Naive thymus-derived CD4-positive, alpha-beta T cell (primary cell): ENCODE data around the gene CAPS2. TPM values are rescaled to one million over a fixed set of nuclear protein-coding genes. Genes with fewer than 3 reads are reported as not detected.
A peak's percentile ranks its signal among the peaks of the same experiment; 100 is the strongest.

ENCODE experiments used
- ATAC-seq: fragments of 150-1000 bp; cut with Tn5 transposase; 2 replicates; pipeline ENCODE4 v1.10.0; 2021; ENCODE audit warnings: mild to moderate bottlenecking, moderate library complexity
- CTCF ChIA-PET: fragments of 350-600 bp; sonication (Branson Sonifier 250); formaldehyde crosslinking; loops from one replicate; lab custom pipeline; 2021; ENCODE audit warnings: antibody characterized with exemption; lab: Charles Lee
- POLR2A ChIA-PET: fragments of 350-600 bp; sonication (Branson Sonifier 250); formaldehyde crosslinking; loops from one replicate; lab custom pipeline; 2021; ENCODE audit warnings: antibody characterized with exemption, inconsistent platforms; lab: Charles Lee
- DNase-seq, 9 donors: peaks; one replicate each; pipeline versions ENCODE4 v3.0.0 to v3.0.0-alpha.2; 2020 to 2022; ENCODE audit warnings: mixed read lengths in 1 of 9
- H3K27ac ChIP-seq: one replicate; pipeline ENCODE4 v1.7.0; 2013; ENCODE audit warnings: mild to moderate bottlenecking, low read depth, low read length, moderate library complexity
- H3K27me3 ChIP-seq, 2 donors: one replicate each; pipeline ENCODE4 v1.7.0; 2013; ENCODE audit warnings: low read length in 2 of 2, mild to moderate bottlenecking in 2 of 2, moderate library complexity in 2 of 2; ENCODE audit not compliant: control insufficient read depth in 2 of 2, insufficient read depth in 2 of 2
- H3K36me3 ChIP-seq, 3 experiments: 1 replicate in 2 of 3; 2 replicates in 1 of 3; pipeline ENCODE4 v1.7.0; 2013; ENCODE audit warnings: low read length in 3 of 3, mild to moderate bottlenecking in 3 of 3, moderate library complexity in 1 of 3; ENCODE audit not compliant: insufficient read depth in 3 of 3, control insufficient read depth in 2 of 3
- H3K4me1 ChIP-seq, 2 donors: one replicate each; pipeline ENCODE4 v1.7.0; 2013; ENCODE audit warnings: low read length in 2 of 2, mild to moderate bottlenecking in 2 of 2, moderate library complexity in 1 of 2; ENCODE audit not compliant: control insufficient read depth in 2 of 2, insufficient read depth in 2 of 2
- H3K4me3 ChIP-seq: 2 replicates; pipeline ENCODE4 v1.7.0; 2013; ENCODE audit warnings: mild to moderate bottlenecking, low read length
- H3K9me3 ChIP-seq, 3 experiments: 1 replicate in 2 of 3; 2 replicates in 1 of 3; pipeline ENCODE4 v1.7.0; 2013; ENCODE audit warnings: low read length in 3 of 3; ENCODE audit not compliant: control insufficient read depth in 2 of 3
- H3K27ac Mint-ChIP-seq, 9 donors: one replicate each; pipeline ENCODE4 v1.8.0; 2020 to 2022; ENCODE audit warnings: mixed read lengths in 9 of 9, mild to moderate bottlenecking in 8 of 9, moderate library complexity in 5 of 9, inconsistent platforms in 2 of 9
- H3K27me3 Mint-ChIP-seq, 5 donors: one replicate each; pipeline ENCODE4 v1.8.0; 2021 to 2022; ENCODE audit warnings: mixed read lengths in 5 of 5, mild to moderate bottlenecking in 1 of 5
- H3K36me3 Mint-ChIP-seq, 5 donors: one replicate each; pipeline ENCODE4 v1.8.0; 2020 to 2022; ENCODE audit warnings: mixed read lengths in 5 of 5, mild to moderate bottlenecking in 3 of 5, inconsistent platforms in 1 of 5
- H3K4me1 Mint-ChIP-seq, 7 donors: one replicate each; pipeline ENCODE4 v1.8.0; 2020 to 2022; ENCODE audit warnings: mixed read lengths in 7 of 7, mild to moderate bottlenecking in 3 of 7, inconsistent platforms in 1 of 7
- H3K4me3 Mint-ChIP-seq, 10 donors: one replicate each; pipeline ENCODE4 v1.8.0; 2020 to 2022; ENCODE audit warnings: mild to moderate bottlenecking in 10 of 10, mixed read lengths in 10 of 10, moderate library complexity in 6 of 10, inconsistent platforms in 2 of 10
- H3K9me3 Mint-ChIP-seq, 11 donors: one replicate each; pipeline ENCODE4 v1.8.0; 2020 to 2022; ENCODE audit warnings: mixed read lengths in 11 of 11, mild to moderate bottlenecking in 4 of 11, inconsistent platforms in 1 of 11, moderate library complexity in 1 of 11
- intact Hi-C, 2 donors: fragments of 100-400 bp; cut with micrococcal nuclease; formaldehyde crosslinking; loops; one replicate each; pipeline ENCODE4 v1.15.1; 2023
- polyA plus RNA-seq, 2 donors: library from polyadenylated mRNA; unstranded; fragments of 300-500 nt; fragmentation: Illumina TruSeq; gene quantifications; one replicate each; pipeline ENCODE4 v1.2.3, GENCODE V29; 2021
- total RNA-seq, 6 experiments: library from RNA in 5 of 6; stranded (reverse) in 5 of 6; gene quantifications; 1 replicate in 5 of 6; 2 replicates in 1 of 6; pipeline ENCODE4 v1.2.3 and lab custom pipeline; 2021 to 2026

Gene CAPS2
- total and polyA plus RNA-seq, 7 experiments from 2014 or later, result 2.7 to 7.3 (median 3.6) TPM

DNA sequence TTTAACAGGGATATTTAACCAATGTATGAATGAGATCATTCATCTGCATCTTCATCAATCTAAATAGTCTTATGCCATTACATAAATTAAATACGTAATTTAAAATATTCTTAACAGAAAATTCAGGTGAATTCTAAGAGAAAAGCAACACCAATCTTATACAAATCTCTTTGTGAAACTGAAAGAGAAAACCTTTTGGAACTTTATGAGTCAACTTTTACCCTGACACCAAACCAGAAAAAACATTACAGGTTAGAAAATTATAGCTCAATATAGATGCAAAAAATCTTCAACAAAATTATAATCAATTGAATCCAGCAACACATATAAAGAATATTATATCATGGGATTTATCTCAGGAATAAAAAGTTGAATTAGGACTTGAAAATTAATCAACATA lies 7.8 kb upstream of the CAPS2 start:
- Mint-ChIP-seq H3K27ac (no peak overlapping the region), H3K27me3 (peaks cover 7 to 44% (median 23%) of the 10 kb centered on the region in 5 donors), H3K4me3 (no peak overlapping the region), H3K9me3 (peaks cover 0 to 2% (median 0%) of the 10 kb centered on the region in 11 donors), H3K4me1 (peaks cover 5 to 21% (median 9%) of the 10 kb centered on the region in 7 donors), H3K36me3 (no peaks in the 10 kb centered on the region)
- no peaks in the 10 kb centered on the region for H3K36me3 ChIP-seq
- ChIA-PET CTCF (no interaction called here), POLR2A (no interaction called here)
- no peaks in the 10 kb centered on the region for H3K9me3 ChIP-seq
- no peaks in the 10 kb centered on the region for H3K4me1 ChIP-seq
- no peak overlapping the region for H3K27ac ChIP-seq
- DNase-seq, result no peak
- peaks cover 0 to 6% of the 10 kb centered on the region in 2 donors for H3K27me3 ChIP-seq
- no peak for ATAC-seq
- intact Hi-C loops, result loop anchor here (10.0 kb wide), 3 partner anchors 747 to 1247 kb away; partner anchors contain the start of genes NAP1L1 (in 1 of the 2) and OSBPL8 (in 1 of the 2)
- H3K4me3 ChIP-seq, result no peak overlapping the region

DNA sequence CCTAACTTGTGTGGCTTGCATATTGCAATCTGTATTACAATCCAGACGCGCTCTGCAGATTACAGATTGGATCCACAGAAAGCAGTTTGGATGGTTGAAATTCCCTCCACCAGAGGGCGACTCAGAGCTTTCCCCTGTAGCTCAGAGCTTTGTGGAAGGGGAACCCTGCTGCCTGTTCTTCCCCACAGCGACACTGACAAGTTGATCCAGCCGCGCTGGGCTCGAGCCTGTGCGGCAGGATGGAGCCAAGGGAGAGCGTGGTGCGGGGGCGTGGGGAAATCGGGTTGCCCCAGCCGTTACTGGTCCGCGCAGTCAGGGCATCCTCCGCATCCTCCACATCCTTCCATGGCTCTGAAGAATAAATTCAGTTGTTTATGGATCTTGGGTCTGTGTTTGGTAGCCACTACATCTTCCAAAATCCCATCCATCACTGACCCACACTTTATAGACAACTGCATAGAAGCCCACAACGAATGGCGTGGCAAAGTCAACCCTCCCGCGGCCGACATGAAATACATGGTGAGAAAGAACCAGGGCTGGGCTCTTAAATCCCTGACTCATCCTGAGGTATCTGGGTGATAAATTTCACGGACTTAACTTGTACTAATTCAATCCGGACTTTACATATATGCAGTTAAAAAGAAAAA lies 4.4 kb upstream of the CAPS2 start, which contains the start of gene GLIPR1L1:
Gene GLIPR1L1 (plus strand): TSS at position 287 of the 647 bp plus-strand sequence. CDS start 59 bp downstream, at position 346.
- ATAC-seq (peak; percentile 91), DNase-seq (peak; percentile 58 to 79 (median 74))
- ChIA-PET CTCF (interaction anchor here (0.6 to 2.1 kb wide), 11 partner anchors 15 to 703 kb away, joined by 3 to 7 read pairs (median 3); partner anchors contain the start of genes GLIPR1 and KRR1), POLR2A (interaction anchor here (1.1 to 1.7 kb wide), 2 partner anchors 150 to 705 kb away, joined by 3 read pairs; no protein-coding TSS in a partner anchor)
- peaks cover 0 to 6% of the 10 kb centered on the region in 2 donors for H3K27me3 ChIP-seq
- no peak within 1 kb of the TSS for H3K27ac ChIP-seq
- Mint-ChIP-seq H3K36me3 (no peaks in the 10 kb centered on the region), H3K9me3 (peaks cover 0 to 2% (median 0%) of the 10 kb centered on the region in 11 donors), H3K4me1 (peaks cover 11 to 29% (median 18%) of the 10 kb centered on the region in 7 donors), H3K27ac (peak within 1 kb of the TSS in 1 of 9 donors; percentile 3), H3K4me3 (peak within 1 kb of the TSS; percentile 18 to 80 (median 74)), H3K27me3 (peaks cover 16 to 56% (median 31%) of the 10 kb centered on the region in 5 donors)
- H3K4me1 ChIP-seq, result peaks cover 0 to 5% of the 10 kb centered on the region in 2 donors
- H3K4me3 ChIP-seq, result no peak within 1 kb of the TSS
- no peaks in the 10 kb centered on the region for H3K36me3 ChIP-seq
- H3K9me3 ChIP-seq, result no peaks in the 10 kb centered on the region
- intact Hi-C loops, result loop anchor here (1.0 to 10.0 kb wide), 14 partner anchors 57 to 1250 kb away; partner anchors contain the start of genes GLIPR1 (in 2 of the 2), GLIPR1L2 (in 2 of the 2), BBS10 (in 1 of the 2) and KRR1 (in 1 of the 2)

DNA sequence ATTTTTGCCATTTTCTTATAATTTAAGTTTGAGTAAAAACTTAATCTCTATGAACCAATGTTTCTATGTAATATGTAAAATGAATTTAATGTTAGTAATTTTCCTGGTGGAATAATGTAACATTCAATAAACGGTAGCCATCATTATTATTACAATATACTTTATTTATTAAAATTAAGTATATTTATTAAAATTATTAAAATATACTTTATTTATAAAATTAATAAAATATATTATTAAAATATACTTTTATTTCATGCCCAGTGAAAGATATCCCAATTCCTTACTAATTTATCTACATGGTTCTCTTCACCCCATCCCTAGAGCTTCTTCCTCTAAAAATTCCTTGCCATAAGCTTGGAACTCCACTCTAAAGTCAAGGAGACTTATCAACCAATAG lies 2.5 kb downstream of the CAPS2 start:
- no peak for ATAC-seq
- Histone ChIP-seq H3K4me1 (peaks cover 0 to 5% of the 10 kb centered on the region in 2 donors), H3K4me3 (no peak overlapping the region), H3K9me3 (no peaks in the 10 kb centered on the region), H3K36me3 (no peaks in the 10 kb centered on the region), H3K27ac (no peak overlapping the region), H3K27me3 (no peaks in the 10 kb centered on the region)
- H3K27me3 Mint-ChIP-seq, result peaks cover 18 to 48% (median 41%) of the 10 kb centered on the region in 5 donors
- no peak for DNase-seq
- H3K9me3 Mint-ChIP-seq, result no peaks in the 10 kb centered on the region
- POLR2A ChIA-PET, result no interaction called here
- CTCF ChIA-PET, result no interaction called here
- H3K4me1 Mint-ChIP-seq, result peaks cover 6 to 12% (median 8%) of the 10 kb centered on the region in 7 donors
- H3K4me3 Mint-ChIP-seq, result no peak overlapping the region
- no peak overlapping the region for H3K27ac Mint-ChIP-seq
- H3K36me3 Mint-ChIP-seq, result no peaks in the 10 kb centered on the region
- intact Hi-C loops, result no loop called here

DNA sequence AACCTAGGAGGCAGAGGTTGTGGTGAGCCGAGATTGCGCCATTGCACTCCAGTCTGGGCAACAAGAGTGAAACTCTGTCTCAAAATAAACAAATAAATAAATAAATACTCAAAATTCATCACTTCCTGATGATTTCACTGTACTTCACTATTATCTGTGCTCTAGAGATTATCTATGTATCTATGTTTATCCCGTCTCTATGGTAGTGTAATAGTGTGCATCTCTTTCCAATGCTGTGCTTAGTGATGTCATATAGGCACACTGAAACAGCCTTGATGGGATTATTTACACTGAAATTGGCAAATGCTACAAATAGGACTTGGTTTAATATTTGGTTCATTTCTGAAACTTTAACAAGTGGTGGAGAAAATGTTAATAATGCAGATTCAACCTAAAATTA lies 6.5 kb downstream of the CAPS2 start:
- Mint-ChIP-seq H3K27me3 (peaks cover 10 to 28% (median 24%) of the 10 kb centered on the region in 5 donors), H3K4me1 (no peaks in the 10 kb centered on the region), H3K9me3 (no peaks in the 10 kb centered on the region), H3K36me3 (no peaks in the 10 kb centered on the region), H3K27ac (no peak overlapping the region), H3K4me3 (no peak overlapping the region)
- ChIA-PET CTCF (interaction anchor here (0.6 kb wide), 1 partner anchor 9 kb away, joined by 3 read pairs; no protein-coding TSS in a partner anchor), POLR2A (no interaction called here)
- DNase-seq (no peak), ATAC-seq (no peak)
- Histone ChIP-seq H3K36me3 (no peaks in the 10 kb centered on the region), H3K27me3 (no peaks in the 10 kb centered on the region), H3K9me3 (no peaks in the 10 kb centered on the region), H3K4me3 (no peak overlapping the region), H3K27ac (no peak overlapping the region), H3K4me1 (no peaks in the 10 kb centered on the region)
- intact Hi-C loops, result no loop called here

DNA sequence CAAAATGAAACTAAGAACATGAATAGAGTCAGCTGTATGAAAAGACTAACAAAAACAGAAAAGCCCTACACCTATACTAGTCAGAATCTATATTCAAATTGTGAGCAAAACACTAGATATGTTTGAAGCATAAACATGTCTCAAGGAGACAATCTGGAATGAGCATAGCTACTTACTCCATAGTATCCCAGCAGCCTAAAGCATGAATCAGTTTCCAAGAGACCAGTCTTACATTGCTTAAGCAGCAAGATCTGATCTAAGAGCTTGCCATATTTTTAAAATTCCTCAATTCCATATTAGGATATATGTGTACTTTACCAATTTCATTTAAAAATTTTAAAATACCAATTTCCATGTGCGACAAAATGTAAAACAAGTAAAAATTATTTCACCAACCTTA lies 7.7 kb downstream of the CAPS2 start:
- Mint-ChIP-seq H3K4me3 (no peak overlapping the region), H3K9me3 (no peaks in the 10 kb centered on the region), H3K36me3 (no peaks in the 10 kb centered on the region), H3K4me1 (no peaks in the 10 kb centered on the region), H3K27ac (no peak overlapping the region), H3K27me3 (peaks cover 10 to 25% (median 19%) of the 10 kb centered on the region in 5 donors)
- CTCF ChIA-PET, result interaction anchor here (0.6 kb wide), 1 partner anchor 17 kb away, joined by 4 read pairs; no protein-coding TSS in a partner anchor
- H3K27me3 ChIP-seq, result no peaks in the 10 kb centered on the region
- no peak overlapping the region for H3K4me3 ChIP-seq
- no peak for DNase-seq
- no peak for ATAC-seq
- intact Hi-C loops, result no loop called here
- H3K9me3 ChIP-seq, result no peaks in the 10 kb centered on the region
- POLR2A ChIA-PET, result no interaction called here
- no peaks in the 10 kb centered on the region for H3K36me3 ChIP-seq
- H3K4me1 ChIP-seq, result no peaks in the 10 kb centered on the region
- H3K27ac ChIP-seq, result no peak overlapping the region

DNA sequence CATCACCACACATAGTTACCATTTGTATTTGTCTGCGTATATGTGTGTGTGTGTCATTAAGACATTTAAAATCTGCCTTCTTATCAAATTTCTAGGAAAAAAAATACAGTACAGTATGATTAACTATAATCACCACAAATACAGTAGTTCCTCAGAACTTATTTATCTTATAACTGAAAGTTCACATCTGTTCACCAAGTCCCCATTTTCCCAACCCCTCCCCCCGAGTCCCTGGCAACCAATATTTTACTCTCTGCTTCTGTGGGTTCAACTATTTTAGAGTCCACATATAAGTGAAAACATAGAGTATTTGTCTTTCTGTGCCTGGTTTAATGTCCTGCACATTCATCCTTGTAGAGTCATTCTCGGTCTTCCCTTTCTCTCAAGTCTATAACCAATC lies 12.3 kb downstream of the CAPS2 start:
- Mint-ChIP-seq H3K36me3 (no peaks in the 10 kb centered on the region), H3K9me3 (no peaks in the 10 kb centered on the region), H3K4me3 (no peak overlapping the region), H3K4me1 (no peaks in the 10 kb centered on the region), H3K27me3 (peaks cover 0 to 24% (median 10%) of the 10 kb centered on the region in 5 donors), H3K27ac (no peak overlapping the region)
- no peaks in the 10 kb centered on the region for H3K36me3 ChIP-seq
- no peaks in the 10 kb centered on the region for H3K27me3 ChIP-seq
- ATAC-seq (no peak), DNase-seq (no peak)
- POLR2A ChIA-PET, result no interaction called here
- CTCF ChIA-PET, result no interaction called here
- no peaks in the 10 kb centered on the region for H3K4me1 ChIP-seq
- no peak overlapping the region for H3K4me3 ChIP-seq
- intact Hi-C loops, result no loop called here
- H3K9me3 ChIP-seq, result no peaks in the 10 kb centered on the region
- H3K27ac ChIP-seq, result no peak overlapping the region
